H1 (cell line): ENCODE data around the gene SLC37A2. TPM values are rescaled to one million over a fixed set of nuclear protein-coding genes. Genes with fewer than 3 reads are reported as not detected.

Experiments used
- CTCF ChIA-PET: fragments of 300-600 bp; sonication (Branson Sonifier 250); formaldehyde crosslinking; loops from one replicate; lab custom pipeline; 2021; ENCODE audit not compliant: partially characterized antibody; lab: Charles Lee
- POLR2A ChIA-PET: fragments of 300-600 bp; sonication (Branson Sonifier 250); formaldehyde crosslinking; loops from one replicate; lab custom pipeline; 2021; ENCODE audit warnings: inconsistent platforms; ENCODE audit not compliant: partially characterized antibody; lab: Charles Lee
- DNase-seq, 2 experiments: peaks; one replicate each; pipeline versions ENCODE4 v3.0.0 to v3.0.0-alpha.2; 2010 to 2022; ENCODE audit warnings: low spot score in 2 of 2, low read depth in 1 of 2, mixed read lengths in 1 of 2
- FAIRE-seq: peaks from 2 replicates; lab custom pipeline; 2011; peaks lifted over from hg19 to GRCh38; lab: Jason Lieb, UNC
- H2AFZ ChIP-seq: 2 replicates; pipeline ENCODE4 v1.8.1; 2012; ENCODE audit warnings: low read length, inconsistent platforms
- H2AK5ac ChIP-seq: 2 replicates; pipeline ENCODE4 v1.6.1; 2013; ENCODE audit warnings: low read depth, low read length
- H2BK120ac ChIP-seq: replicated peaks from 2 replicates; pipeline ENCODE3; 2013; ENCODE audit warnings: low read depth, low read length, inconsistent platforms
- H2BK12ac ChIP-seq: 2 replicates; pipeline ENCODE4 v1.6.1; 2013; ENCODE audit warnings: low read depth, low read length
- H2BK15ac ChIP-seq: 2 replicates; pipeline ENCODE4 v1.6.1; 2013; ENCODE audit warnings: low read length
- H2BK20ac ChIP-seq: 2 replicates; pipeline ENCODE4 v1.6.1; 2013; ENCODE audit warnings: low read length
- H2BK5ac ChIP-seq: 2 replicates; pipeline ENCODE4 v1.6.1; 2013; ENCODE audit warnings: low read depth, low read length
- H3K14ac ChIP-seq: 2 replicates; pipeline ENCODE4 v1.6.1; 2013; ENCODE audit warnings: inconsistent platforms; ENCODE audit not compliant: insufficient read length
- H3K18ac ChIP-seq: 2 replicates; pipeline ENCODE4 v1.6.1; 2013; ENCODE audit warnings: low read length; ENCODE audit errors: extremely low read depth
- H3K23ac ChIP-seq: 2 replicates; pipeline ENCODE4 v1.6.1; 2013; ENCODE audit warnings: inconsistent platforms; ENCODE audit not compliant: insufficient read length
- H3K23me2 ChIP-seq: 2 replicates; pipeline ENCODE4 v1.6.1; 2013; ENCODE audit warnings: low read depth, low read length
- H3K27ac ChIP-seq: 2 replicates; pipeline ENCODE4 v1.6.1; 2011; ENCODE audit warnings: low read depth, low read length, inconsistent platforms
- H3K27me3 ChIP-seq, 4 experiments: replicated peaks in 1 of 4; 1 replicate in 1 of 4; 2 replicates in 3 of 4; pipeline versions ENCODE4 v1.6.1 to v1.8.1; 2011 to 2013; ENCODE audit warnings: low read length in 3 of 4, mild to moderate bottlenecking in 3 of 4, inconsistent platforms in 2 of 4, mixed read lengths in 2 of 4, moderate library complexity in 1 of 4; ENCODE audit not compliant: control insufficient read depth in 3 of 4, insufficient read depth in 3 of 4; ENCODE audit errors: extremely low read depth in 1 of 4
- H3K36me3 ChIP-seq, 4 experiments: 2 replicates each; pipeline versions ENCODE4 v1.6.1 to v1.8.1; 2011 to 2013; ENCODE audit warnings: mild to moderate bottlenecking in 4 of 4, low read length in 3 of 4, moderate library complexity in 2 of 4, control low read depth in 1 of 4, inconsistent platforms in 1 of 4; ENCODE audit not compliant: insufficient read depth in 4 of 4, control insufficient read depth in 2 of 4
- H3K4ac ChIP-seq: replicated peaks from 2 replicates; pipeline ENCODE3; 2013; ENCODE audit warnings: low read length, low read depth, mixed read lengths, inconsistent platforms; ENCODE audit not compliant: insufficient read length
- H3K4me1 ChIP-seq, 4 experiments: replicated peaks in 1 of 4; 1 replicate in 1 of 4; 2 replicates in 3 of 4; pipeline versions ENCODE4 v1.6.1 to v1.8.1; 2011 to 2013; ENCODE audit warnings: low read length in 3 of 4, inconsistent platforms in 2 of 4, mixed read lengths in 1 of 4; ENCODE audit not compliant: insufficient read depth in 4 of 4, control insufficient read depth in 3 of 4
- H3K4me2 ChIP-seq, 2 experiments: 2 replicates each; pipeline versions ENCODE4 v1.6.1 to v1.8.1; 2011 to 2013; ENCODE audit warnings: low read depth in 2 of 2, low read length in 2 of 2, control low read depth in 1 of 2, inconsistent platforms in 1 of 2, mild to moderate bottlenecking in 1 of 2; ENCODE audit not compliant: insufficient read depth in 1 of 2
- H3K4me3 ChIP-seq, 4 experiments: fragments of 200-600, 300-600 bp in 1 of 4; sonication (generic), shearing (Covaris generic), sonication (Bioruptor Twin) in 1 of 4; 2 replicates each; pipeline versions ENCODE4 v1.5.1 to v1.8.1; 2011 to 2016; ENCODE audit warnings: low read length in 4 of 4, low read depth in 3 of 4, control low read depth in 2 of 4, inconsistent platforms in 2 of 4, mild to moderate bottlenecking in 2 of 4, mixed read lengths in 1 of 4, moderate library complexity in 1 of 4; ENCODE audit not compliant: insufficient read depth in 2 of 4; ENCODE audit errors: extremely low read depth in 1 of 4
- H3K56ac ChIP-seq: replicated peaks from 2 replicates; pipeline ENCODE3; 2013; ENCODE audit warnings: low read depth, mild to moderate bottlenecking, mixed read lengths, low read length, inconsistent platforms; ENCODE audit not compliant: insufficient read length
- H3K79me1 ChIP-seq: 2 replicates; pipeline ENCODE4 v1.6.1; 2013; ENCODE audit warnings: low read depth, low read length, control low read depth
- H3K79me2 ChIP-seq, 2 experiments: 2 replicates each; pipeline versions ENCODE4 v1.6.1 to v1.8.1; 2012 to 2013; ENCODE audit warnings: low read length in 2 of 2, mild to moderate bottlenecking in 2 of 2, inconsistent platforms in 1 of 2; ENCODE audit not compliant: insufficient read depth in 2 of 2, control insufficient read depth in 1 of 2
- H3K9ac ChIP-seq, 4 experiments: replicated peaks in 1 of 4; 1 replicate in 1 of 4; 2 replicates in 3 of 4; pipeline versions ENCODE4 v1.6.1 to v1.8.1; 2011 to 2013; ENCODE audit warnings: low read depth in 3 of 4, low read length in 3 of 4, control low read depth in 2 of 4, mild to moderate bottlenecking in 2 of 4, moderate library complexity in 2 of 4, inconsistent platforms in 1 of 4; ENCODE audit errors: extremely low read depth in 1 of 4
- H3K9me3 ChIP-seq, 2 experiments: 2 replicates each; pipeline versions ENCODE4 v1.6.1 to v1.8.1; 2012 to 2013; ENCODE audit warnings: mild to moderate bottlenecking in 2 of 2, moderate library complexity in 2 of 2, control low read depth in 1 of 2, inconsistent platforms in 1 of 2, low read depth in 1 of 2, low read length in 1 of 2, mixed read lengths in 1 of 2; ENCODE audit not compliant: insufficient read depth in 2 of 2
- H4K20me1 ChIP-seq, 2 experiments: replicated peaks in 1 of 2; 2 replicates each; pipeline versions ENCODE3 to v1.8.1; 2011 to 2013; ENCODE audit warnings: inconsistent platforms in 2 of 2, low read length in 2 of 2, mild to moderate bottlenecking in 1 of 2; ENCODE audit not compliant: insufficient read depth in 2 of 2, control insufficient read depth in 1 of 2
- H4K5ac ChIP-seq: 2 replicates; pipeline ENCODE4 v1.6.1; 2013; ENCODE audit warnings: low read length, low read depth, mixed read lengths, inconsistent platforms; ENCODE audit not compliant: insufficient read length
- H4K8ac ChIP-seq: 2 replicates; pipeline ENCODE4 v1.8.0; 2013; ENCODE audit warnings: mild to moderate bottlenecking, moderate library complexity, low read length, inconsistent platforms; ENCODE audit not compliant: insufficient read depth; ENCODE audit errors: extremely low read depth
- H4K91ac ChIP-seq: replicated peaks from 2 replicates; pipeline ENCODE3; 2013; ENCODE audit warnings: low read length, mixed read lengths, inconsistent platforms; ENCODE audit not compliant: insufficient read length
- ASH2L ChIP-seq: fragments of 200-600, 300-600 bp; sonication (generic); IDR thresholded peaks from one replicate; pipeline ENCODE4 v1.7.1; 2017; ENCODE audit warnings: low read length
- BACH1 ChIP-seq: IDR thresholded peaks from 2 replicates; pipeline ENCODE4 v1.6.1; 2012; ENCODE audit warnings: low read length, improper control_type of control experiment
- BRCA1 ChIP-seq: IDR thresholded peaks from 2 replicates; pipeline ENCODE4 v1.6.1; 2012; ENCODE audit warnings: low read depth, low read length, improper control_type of control experiment
- CBX5 ChIP-seq: fragments of 300-800, 300-1000 bp; sonication (generic); IDR thresholded peaks from 2 replicates; pipeline ENCODE4 v1.7.1; 2016; ENCODE audit warnings: antibody characterized with exemption, low read length, low read depth
- CHD1 ChIP-seq: IDR thresholded peaks from 2 replicates; pipeline ENCODE4 v1.6.1; 2012; ENCODE audit warnings: low read depth, low read length, improper control_type of control experiment
- HDAC2 ChIP-seq, 2 experiments: fragments of 300-600 bp in 1 of 2; sonication (generic) in 1 of 2; IDR thresholded peaks; 2 replicates each; pipeline ENCODE4 v1.6.1; 2011 to 2012; ENCODE audit warnings: low read depth in 2 of 2, low read length in 2 of 2, mild to moderate bottlenecking in 2 of 2, moderate library complexity in 2 of 2, borderline replicate concordance in 1 of 2, inconsistent platforms in 1 of 2
- JUN ChIP-seq: IDR thresholded peaks from 2 replicates; pipeline ENCODE4 v1.6.1; 2011; ENCODE audit warnings: low read depth, mild to moderate bottlenecking, improper control_type of control experiment, low read length
- MAX ChIP-seq: IDR thresholded peaks from 2 replicates; pipeline ENCODE4 v1.6.1; 2012; ENCODE audit warnings: inconsistent platforms
- NANOG ChIP-seq: IDR thresholded peaks from 2 replicates; pipeline ENCODE4 v1.6.1; 2011; ENCODE audit warnings: low read length, low read depth, mild to moderate bottlenecking, inconsistent platforms; ENCODE audit not compliant: insufficient read depth, poor library complexity, severe bottlenecking
- PHF8 ChIP-seq: fragments of 200-600 bp; sonication (generic); conservative IDR thresholded peaks from 2 replicates; pipeline ENCODE4 v1.7.1; 2012; ENCODE audit warnings: low read depth, mild to moderate bottlenecking, inconsistent platforms, low read length, moderate library complexity
- POLR2A ChIP-seq, 2 experiments: IDR thresholded peaks; 1 replicate in 1 of 2; 2 replicates in 1 of 2; pipeline ENCODE4 v1.6.1; 2011; ENCODE audit warnings: low read depth in 2 of 2, low read length in 2 of 2, mild to moderate bottlenecking in 2 of 2; ENCODE audit errors: control extremely low read depth in 1 of 2
- RAD21 ChIP-seq, 2 experiments: IDR thresholded peaks in 1 of 2; conservative IDR thresholded peaks in 1 of 2; 2 replicates each; pipeline ENCODE4 v1.6.1; 2011; ENCODE audit warnings: low read depth in 2 of 2, low read length in 2 of 2, improper control_type of control experiment in 1 of 2, inconsistent platforms in 1 of 2, mild to moderate bottlenecking in 1 of 2, moderate library complexity in 1 of 2
- SP2 ChIP-seq: IDR thresholded peaks from 2 replicates; pipeline ENCODE4 v1.6.1; 2012; ENCODE audit warnings: mild to moderate bottlenecking, low read length, inconsistent platforms
- SP4 ChIP-seq: IDR thresholded peaks from 2 replicates; pipeline ENCODE4 v1.6.1; 2012; ENCODE audit warnings: low read length, inconsistent platforms
- TAF1 ChIP-seq: IDR thresholded peaks from 2 replicates; pipeline ENCODE4 v1.6.1; 2011; ENCODE audit warnings: mild to moderate bottlenecking, low read depth, low read length
- WGBS, 2 experiments: shearing (Covaris generic) in 1 of 2; methylation state at CpG; one replicate each; pipeline versions ENCODE4 v1.1.6 to v1.1.7; 2013 to 2015; ENCODE audit warnings: low lambda C conversion rate in 2 of 2, mixed read lengths in 2 of 2, inconsistent platforms in 1 of 2, low coverage in 1 of 2, missing lambda C conversion rate in 1 of 2; ENCODE audit not compliant: insufficient replicate concordance in 2 of 2, insufficient coverage in 1 of 2, insufficient read length in 1 of 2; ENCODE audit errors: extremely low coverage in 1 of 2, missing lambda C conversion rate in 1 of 2; 5-methylcytosine and 5-hydroxymethylcytosine counted together
- polyA plus RNA-seq, 7 experiments: library from polyadenylated mRNA; depleted of rRNA in 3 of 7; stranded (reverse) in 5 of 7; unstranded in 2 of 7; fragments of >200 nt in 5 of 7; fragments of 200-250 nt in 2 of 7; gene quantifications; 1 replicate in 5 of 7; 2 replicates in 1 of 7; 4 replicates in 1 of 7; pipeline versions ENCODE4 v1.2.1 to v1.2.3, GENCODE V29; 2011 to 2013; ENCODE audit warnings: missing spikeins in 2 of 7, mixed read lengths in 2 of 7
- total RNA-seq: library from RNA; stranded (reverse); fragmentation: NEBNext Ultra II Directional; extraction: Animal tissue kit (Norgen Biotek cat#: 25700); gene quantifications from 2 replicates; pipeline ENCODE4 v1.2.1, GENCODE V29; 2021

SLC37A2 gene
- total and polyA plus RNA-seq, 2 of the 8 experiments (the other 6 are each of a cell fraction or from before 2014, with no cell fraction given) = 1.3 to 1.9 TPM

- Histone ChIP-seq H2BK12ac (no peak overlapping the region), H3K27me3 (peaks cover 0 to 2% (median 2%) of the 10 kb centered on the region in 4 experiments; a peak in 4 of 7 replicates), H2BK5ac (no peak overlapping the region), H3K23me2 (no peaks in the 10 kb centered on the region; the same call in 1 of the 2 replicates), H4K8ac (no peak overlapping the region), H2AFZ (no peak overlapping the region), H4K5ac (no peak overlapping the region), H4K20me1 (no peaks in the 10 kb centered on the region), H2BK20ac (no peak overlapping the region), H2AK5ac (no peak overlapping the region), H3K9me3 (peaks cover 0 to 3% of the 10 kb centered on the region in 2 experiments; a peak in 1 of 4 replicates), H2BK120ac (no peak overlapping the region), H3K14ac (no peak overlapping the region), H3K23ac (no peak overlapping the region), H4K91ac (no peak overlapping the region), H3K36me3 (no peaks in the 10 kb centered on the region), H3K56ac (no peak overlapping the region), H3K4ac (no peak overlapping the region), H3K4me1 (no peaks in the 10 kb centered on the region), H3K4me2 (no peak overlapping the region), H3K4me3 (no peak overlapping the region), H2BK15ac (no peak overlapping the region), H3K27ac (no peak overlapping the region), H3K79me2 (no peaks in the 10 kb centered on the region), H3K9ac (no peak overlapping the region), H3K79me1 (no peaks in the 10 kb centered on the region), H3K18ac (no peak overlapping the region)
- DNase-seq (no peak), FAIRE-seq (no peak)
- POLR2A ChIA-PET = no interaction called here
- 90% methylated on average over 4 of the region's 4 CpGs; no CpG with 5 or more reads in 1 of the 2 experiments for WGBS, 2 experiments
- CTCF ChIA-PET = interaction anchor here (0.6 to 2.5 kb wide), 5 partner anchors 10 to 220 kb away, joined by 3 to 14 read pairs (median 4); no protein-coding TSS in a partner anchor
- TF ChIP-seq BACH1 (no peak), CHD1 (no peak), RAD21 (IDR thresholded peaks at IDR 0.05 in 1 of 2, conservative IDR thresholded peaks at IDR 0.05 in 1 of 2; ENCODE audit: low read depth in 2 of 2, low read length in 2 of 2) (no peak), PHF8 (no peak), BRCA1 (no peak), HDAC2 (IDR thresholded peaks at IDR 0.05; ENCODE audit: borderline replicate concordance in 1 of 2, low read depth in 2 of 2, low read length in 2 of 2) (no peak), NANOG (no peak), SP2 (no peak), CBX5 (no peak), MAX (no peak), TAF1 (no peak), JUN (no peak), POLR2A (IDR thresholded peaks at IDR 0.05; ENCODE audit: control extremely low read depth in 1 of 2, low read depth in 2 of 2, low read length in 2 of 2) (no peak), SP4 (no peak), ASH2L (no peak)
These were observed 65.3 kb downstream of the SLC37A2 start for GRCh38 chr11:125128450-125128849.
